GM12878 (cell line): ENCODE results near the gene PLTP. TPM values are rescaled to one million over a fixed set of nuclear protein-coding genes. Genes with fewer than 3 reads are reported as not detected.

Source experiments
- ATAC-seq: fragments of 200-7000 bp; cut with Tn5 transposase; 3 replicates; pipeline ENCODE4 v1.9.1; 2020; ENCODE audit warnings: mild to moderate bottlenecking, moderate library complexity
- BruUV-seq: library from RNA; stranded (reverse); fragments of 400-500 nt; replicated peaks from 2 replicates; lab custom pipeline; 2021; lab: Mats Ljungman, UMichigan
- CTCF ChIA-PET: fragments of 300-600 bp; sonication (Branson Sonifier 250); formaldehyde crosslinking; extraction: SDS; loops from one replicate; lab custom pipeline; 2021; ENCODE audit warnings: inconsistent platforms; lab: Yijun Ruan, JAX
- POLR2A ChIA-PET: fragments of 350-600 bp; formaldehyde crosslinking; extraction: SDS; loops from one replicate; lab custom pipeline; 2021; ENCODE audit warnings: inconsistent platforms; lab: Charles Lee
- RAD21 ChIA-PET: fragments of 300-600 bp; sonication (Branson Sonifier 250); formaldehyde crosslinking; loops from one replicate; lab custom pipeline; 2023; ENCODE audit warnings: antibody characterized with exemption; ENCODE audit not compliant: unreplicated experiment; lab: Charles Lee
- SMC1A ChIA-PET: fragments of 300-600 bp; sonication (Branson Sonifier 250); formaldehyde crosslinking; loops from one replicate; lab custom pipeline; 2023; ENCODE audit not compliant: unreplicated experiment, uncharacterized antibody; lab: Charles Lee
- DNase-seq: peaks from one replicate; pipeline ENCODE4 v3.0.0-alpha.2; 2011; ENCODE audit warnings: low read depth, low spot score
- FAIRE-seq: peaks from 3 replicates; lab custom pipeline; 2011; peaks lifted over from hg19 to GRCh38; lab: Jason Lieb, UNC
- H2AFZ ChIP-seq: 2 replicates; pipeline ENCODE4 v1.6.0; 2011; ENCODE audit warnings: low read depth, low read length, control low read depth; ENCODE audit not compliant: control insufficient read depth
- H3K27ac ChIP-seq: 2 replicates; pipeline ENCODE4 v1.5.1; 2011; ENCODE audit warnings: control low read depth; ENCODE audit not compliant: control insufficient read depth, insufficient read depth
- H3K27me3 ChIP-seq, 2 experiments: replicated peaks in 1 of 2; 2 replicates each; pipeline versions ENCODE4 v1.6.0 to v1.6.1; 2011; ENCODE audit warnings: low read length in 1 of 2; ENCODE audit not compliant: control insufficient read depth in 2 of 2, insufficient read depth in 2 of 2
- H3K36me3 ChIP-seq, 2 experiments: 2 replicates each; pipeline ENCODE4 v1.5.1; 2011; ENCODE audit warnings: low read length in 1 of 2; ENCODE audit not compliant: control insufficient read depth in 2 of 2, insufficient read depth in 2 of 2
- H3K4me1 ChIP-seq: 2 replicates; pipeline ENCODE4 v1.6.1; 2011; ENCODE audit warnings: mild to moderate bottlenecking, low read length, moderate library complexity, mixed read lengths; ENCODE audit not compliant: control insufficient read depth, insufficient read depth
- H3K4me2 ChIP-seq: 2 replicates; pipeline ENCODE4 v1.6.0; 2011; ENCODE audit warnings: control low read depth; ENCODE audit not compliant: control insufficient read depth, insufficient read depth
- H3K4me3 ChIP-seq: fragments of 200-600 bp; sonication (generic); 2 replicates; pipeline ENCODE4 v1.5.1; 2016
- H3K79me2 ChIP-seq: 2 replicates; pipeline ENCODE4 v1.6.0; 2011; ENCODE audit warnings: low read length; ENCODE audit not compliant: control insufficient read depth, insufficient read depth
- H3K9ac ChIP-seq: 2 replicates; pipeline ENCODE4 v1.8.0; 2011; ENCODE audit warnings: low read length, control low read depth, mixed read lengths; ENCODE audit not compliant: control insufficient read depth, insufficient read depth
- H3K9me3 ChIP-seq: replicated peaks from 3 replicates; pipeline ENCODE4 v1.5.1; 2011; ENCODE audit warnings: mild to moderate bottlenecking, low read length; ENCODE audit not compliant: control insufficient read depth, insufficient read depth
- H4K20me1 ChIP-seq: 2 replicates; pipeline ENCODE4 v1.6.0; 2011; ENCODE audit not compliant: control insufficient read depth, insufficient read depth
- BACH1 ChIP-seq: fragments of 450-650 bp; IDR thresholded peaks from 2 replicates; pipeline ENCODE4 v1.6.1; 2017; ENCODE audit warnings: mild to moderate bottlenecking, borderline replicate concordance
- CEBPB ChIP-seq, 2 experiments: fragments of 150-350 bp in 1 of 2; IDR thresholded peaks; 2 replicates each; pipeline ENCODE4 v1.6.1; 2012 to 2014; ENCODE audit warnings: low read depth in 2 of 2, low read length in 2 of 2, borderline replicate concordance in 1 of 2, inconsistent platforms in 1 of 2
- CHD1 ChIP-seq: IDR thresholded peaks from 2 replicates; pipeline ENCODE4 v1.6.1; 2012; ENCODE audit warnings: low read depth, low read length, improper control_type of control experiment
- CREB1 ChIP-seq: IDR thresholded peaks from 2 replicates; pipeline ENCODE4 v1.6.1; 2012; ENCODE audit warnings: low read depth, mild to moderate bottlenecking, inconsistent platforms
- ETV6 ChIP-seq, 2 experiments: fragments of 450-650 bp in 1 of 2; IDR thresholded peaks in 1 of 2; conservative IDR thresholded peaks in 1 of 2; 2 replicates each; pipeline ENCODE4 v1.6.1; 2014; ENCODE audit warnings: antibody characterized with exemption in 1 of 2, borderline replicate concordance in 1 of 2, low read depth in 1 of 2, mild to moderate bottlenecking in 1 of 2, moderate library complexity in 1 of 2
- HCFC1 ChIP-seq: fragments of 150-350 bp; IDR thresholded peaks from 2 replicates; pipeline ENCODE4 v1.6.1; 2014; ENCODE audit warnings: low read length
- IRF4 ChIP-seq: IDR thresholded peaks from 2 replicates; pipeline ENCODE4 v1.6.1; 2011; ENCODE audit warnings: low read depth, low read length
- KLF5 ChIP-seq: fragments of 450-650 bp; IDR thresholded peaks from 2 replicates; pipeline ENCODE4 v1.6.1; 2014; ENCODE audit warnings: mild to moderate bottlenecking; ENCODE audit not compliant: partially characterized antibody
- PBX3 ChIP-seq: IDR thresholded peaks from 2 replicates; pipeline ENCODE4 v1.6.1; 2011; ENCODE audit warnings: mild to moderate bottlenecking, low read depth, low read length, moderate library complexity; ENCODE audit not compliant: insufficient replicate concordance
- SMC3 ChIP-seq: IDR thresholded peaks from 2 replicates; pipeline ENCODE4 v1.6.1; 2011; ENCODE audit warnings: low read length, improper control_type of control experiment, borderline replicate concordance
- SP1 ChIP-seq: IDR thresholded peaks from one replicate; pipeline ENCODE4 v1.6.1; 2011; ENCODE audit warnings: low read depth, low read length
- SREBF2 ChIP-seq: IDR thresholded peaks from 2 replicates; pipeline ENCODE4 v1.6.1; 2012; ENCODE audit warnings: mild to moderate bottlenecking, low read length
- SUPT20H ChIP-seq: IDR thresholded peaks from 2 replicates; pipeline ENCODE4 v1.6.1; 2011; ENCODE audit warnings: low read depth, mild to moderate bottlenecking, low read length, moderate library complexity, borderline replicate concordance; ENCODE audit not compliant: control insufficient read depth
- TARDBP ChIP-seq: IDR thresholded peaks from 2 replicates; pipeline ENCODE4 v1.6.1; 2016; ENCODE audit warnings: borderline replicate concordance
- ZNF217 ChIP-seq: fragments of 450-650 bp; IDR thresholded peaks from 2 replicates; pipeline ENCODE4 v1.6.1; 2017; ENCODE audit warnings: antibody characterized with exemption, mild to moderate bottlenecking
- WGBS: methylation state at CpG from one replicate; pipeline ENCODE4 v1.1.6; 2016; ENCODE audit warnings: low lambda C conversion rate; ENCODE audit not compliant: insufficient replicate concordance, insufficient coverage; ENCODE audit errors: missing lambda C conversion rate; 5-methylcytosine and 5-hydroxymethylcytosine counted together
- in situ Hi-C: fragments of 300-500 bp; cut with MboI; formaldehyde crosslinking; loops from 9 replicates; pipeline ENCODE4 v1.14.3; 2018; ENCODE audit warnings: mixed read lengths
- intact Hi-C: fragments of 100-400 bp; cut with micrococcal nuclease; formaldehyde crosslinking; loops from one replicate; pipeline ENCODE4 v1.14.2; 2022; ENCODE audit not compliant: unreplicated experiment
- polyA plus RNA-seq, 11 experiments: library from polyadenylated mRNA; depleted of rRNA in 4 of 11; unstranded in 6 of 11; stranded (reverse) in 5 of 11; fragments of >200 nt; fragmentation: Nextera tagmentation in 4 of 11; fragmentation: Illumina TruSeq in 1 of 11; extraction: Ambion mirVana in 4 of 11; extraction: Trizol in 1 of 11; gene quantifications; 1 replicate in 1 of 11; 2 replicates in 10 of 11; pipeline versions ENCODE4 v1.2.1 to v1.2.3, GENCODE V29; 2011 to 2016; ENCODE audit warnings: inconsistent platforms in 2 of 11, missing spikeins in 2 of 11, low read depth in 1 of 11
- total RNA-seq, 4 experiments: library from RNA; depleted of rRNA in 3 of 4; stranded (reverse); fragments of >200 nt in 3 of 4; fragmentation: Illumina TruSeq in 1 of 4; extraction: Trizol in 1 of 4; gene quantifications; 2 replicates each; pipeline versions ENCODE4 v1.2.1 to v1.2.3, GENCODE V29; 2013 to 2021

The PLTP gene
- total and polyA plus RNA-seq, 10 of the 15 experiments (the other 5 are each of a cell fraction or from before 2014, with no cell fraction given) = 1.6 to 17.0 (median 7.6) TPM

DNA sequence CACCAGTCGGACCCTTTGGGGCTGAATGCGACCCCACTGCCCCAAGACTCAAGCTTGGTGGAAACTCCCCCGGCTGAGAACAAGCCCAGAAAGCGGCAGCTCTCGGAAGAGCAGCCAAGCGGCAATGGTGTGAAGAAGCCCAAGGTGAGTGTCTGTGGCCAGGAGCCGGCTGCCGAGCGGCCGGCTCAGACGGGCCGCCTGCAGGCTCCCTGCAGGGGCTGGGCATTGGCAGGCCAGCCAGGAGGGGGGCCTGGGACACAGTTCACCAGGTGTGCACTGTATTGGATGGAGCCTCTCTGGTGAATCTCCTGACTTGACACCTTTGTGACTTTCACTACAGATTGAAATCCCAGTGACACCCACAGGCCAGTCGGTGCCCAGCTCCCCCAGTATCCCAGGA, 28.5 kb upstream of the PLTP start:
- intact Hi-C loops = no loop called here
- CTCF ChIA-PET = interaction anchor here (1.0 kb wide), 1 partner anchor 22 kb away, joined by 3 read pairs; no protein-coding TSS in a partner anchor
- ATAC-seq = no peak

DNA sequence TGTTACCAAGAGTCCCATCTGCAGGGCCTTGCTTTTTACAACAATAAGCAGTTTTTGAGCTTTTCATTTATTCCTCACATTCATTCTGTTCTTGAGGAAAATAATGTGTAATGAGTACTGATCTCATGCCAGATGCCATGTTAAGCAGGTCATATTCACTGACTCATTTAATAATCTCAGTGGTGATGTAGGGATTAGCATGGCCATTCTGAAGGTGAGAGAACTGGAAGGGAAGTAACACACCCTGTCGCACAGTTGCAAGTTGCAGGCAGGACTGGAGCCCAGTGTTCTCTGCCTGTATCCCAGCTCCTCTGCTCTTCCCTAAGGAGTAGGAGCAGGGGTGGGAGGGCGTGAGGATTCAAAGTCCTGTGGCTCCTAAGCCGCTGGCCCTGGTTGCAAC, 28.1 kb upstream of the PLTP start:
- no peak for FAIRE-seq
- POLR2A ChIA-PET = interaction anchor here (0.5 to 1.0 kb wide), 3 partner anchors 9 to 39 kb away, joined by 3 to 4 read pairs (median 3); no protein-coding TSS in a partner anchor
- peaks cover 26 to 29% of the 10 kb centered on the region in 2 experiments for H3K36me3 ChIP-seq
- TF ChIP-seq SP1 (no peak), ZNF217 (no peak), SREBF2 (no peak), PBX3 (no peak), SUPT20H (no peak), CREB1 (no peak), SMC3 (no peak), KLF5 (no peak), CEBPB (IDR thresholded peaks at IDR 0.05; ENCODE audit: borderline replicate concordance in 1 of 2, low read depth in 2 of 2, low read length in 2 of 2) (no peak), BACH1 (no peak), IRF4 (no peak)

More for the DNA sequence above, 28.5 kb upstream of the PLTP start:
- Histone ChIP-seq H2AFZ (no peak overlapping the region), H4K20me1 (no peaks in the 10 kb centered on the region), H3K4me3 (no peak overlapping the region), H3K4me2 (no peak overlapping the region), H3K36me3 (peaks cover 26 to 29% of the 10 kb centered on the region in 2 experiments), H3K4me1 (no peaks in the 10 kb centered on the region), H3K27ac (no peak overlapping the region), H3K27me3 (no peaks in the 10 kb centered on the region), H3K79me2 (peaks cover 8% of the 10 kb centered on the region), H3K9ac (no peak overlapping the region), H3K9me3 (no peaks in the 10 kb centered on the region)
- POLR2A ChIA-PET = interaction anchor here (0.6 kb wide), 1 partner anchor 39 kb away, joined by 3 read pairs; no protein-coding TSS in a partner anchor
- RAD21 ChIA-PET = no interaction called here
- DNase-seq = no peak
- SMC1A ChIA-PET = no interaction called here
- no TSS peak for BruUV-seq
- in situ Hi-C loops = no loop called here
- TF ChIP-seq TARDBP (no peak), HCFC1 (no peak), CHD1 (no peak), ETV6 (conservative IDR thresholded peaks at IDR 0.05 in 1 of 2, IDR thresholded peaks at IDR 0.05 in 1 of 2; ENCODE audit: borderline replicate concordance in 1 of 2, low read depth in 1 of 2) (no peak)
- WGBS = 94% methylated on average over 13 of the region's 13 CpGs
- FAIRE-seq = no peak

More for the DNA sequence above, 28.1 kb upstream of the PLTP start:
- H3K4me3 ChIP-seq = no peak overlapping the region
- no peaks in the 10 kb centered on the region for H3K9me3 ChIP-seq
- ChIA-PET SMC1A (no interaction called here), CTCF (interaction anchor here (1.0 kb wide), 1 partner anchor 22 kb away, joined by 3 read pairs; no protein-coding TSS in a partner anchor), RAD21 (no interaction called here)
- whole genome bisulfite sequencing = 97% methylated on average over 3 of the region's 3 CpGs
- H3K4me2 ChIP-seq = no peak overlapping the region
- no peaks in the 10 kb centered on the region for H3K27me3 ChIP-seq
- H3K27ac ChIP-seq = no peak overlapping the region
- no peaks in the 10 kb centered on the region for H4K20me1 ChIP-seq
- H3K9ac ChIP-seq = no peak overlapping the region
- H3K4me1 ChIP-seq = no peaks in the 10 kb centered on the region
- in situ Hi-C loops (no loop called here), intact Hi-C loops (no loop called here)
- H2AFZ ChIP-seq = no peak overlapping the region
- H3K79me2 ChIP-seq = peaks cover 11% of the 10 kb centered on the region
- DNase-seq (no peak), ATAC-seq (no peak)
- no TSS peak for BruUV-seq
